Fibroblast of lung (primary cell): Measurements from ENCODE around the gene HK2. TPM values are rescaled to one million over a fixed set of nuclear protein-coding genes. Genes with fewer than 3 reads are reported as not detected.

Experiments
- DNase-seq, 2 donors: peaks; one replicate each; pipeline versions ENCODE4 v3.0.0 to v3.0.0-alpha.2; 2010; ENCODE audit warnings: low read depth in 2 of 2
- H2AFZ ChIP-seq: 2 replicates; pipeline ENCODE4 v1.5.1; 2012; ENCODE audit warnings: low read length, control low read depth, inconsistent platforms
- H3K27ac ChIP-seq: 2 replicates; pipeline ENCODE4 v1.5.1; 2011; ENCODE audit warnings: low read length, control low read depth; ENCODE audit not compliant: insufficient read depth
- H3K27me3 ChIP-seq: 2 replicates; pipeline ENCODE4 v1.5.1; 2011; ENCODE audit warnings: mild to moderate bottlenecking, low read length; ENCODE audit not compliant: control insufficient read depth, insufficient read depth
- H3K36me3 ChIP-seq: 2 replicates; pipeline ENCODE4 v1.5.1; 2011; ENCODE audit warnings: low read length; ENCODE audit not compliant: control insufficient read depth, insufficient read depth
- H3K4me1 ChIP-seq: 2 replicates; pipeline ENCODE4 v1.5.1; 2011; ENCODE audit warnings: low read length; ENCODE audit not compliant: control insufficient read depth, insufficient read depth; ENCODE audit errors: extremely low read depth
- H3K4me2 ChIP-seq: 2 replicates; pipeline ENCODE4 v1.5.1; 2011; ENCODE audit warnings: low read length, control low read depth; ENCODE audit not compliant: insufficient read depth; ENCODE audit errors: extremely low read depth
- H3K4me3 ChIP-seq, 4 experiments: fragments of 200-600 bp in 1 of 4; sonication (generic) in 1 of 4; replicated peaks in 1 of 4; 2 replicates each; pipeline ENCODE4 v1.5.1; 2011 to 2016; ENCODE audit warnings: low read length in 4 of 4, low read depth in 3 of 4, mild to moderate bottlenecking in 3 of 4, control low read depth in 2 of 4, inconsistent platforms in 1 of 4, mixed read lengths in 1 of 4; ENCODE audit not compliant: insufficient read depth in 1 of 4; ENCODE audit errors: control extremely low read depth in 1 of 4
- H3K79me2 ChIP-seq: 2 replicates; pipeline ENCODE4 v1.5.1; 2012; ENCODE audit warnings: mild to moderate bottlenecking, low read length, inconsistent platforms; ENCODE audit not compliant: control insufficient read depth, insufficient read depth
- H3K9ac ChIP-seq: 2 replicates; pipeline ENCODE4 v1.5.1; 2011; ENCODE audit warnings: mild to moderate bottlenecking, low read length, control low read depth; ENCODE audit not compliant: insufficient read depth
- H3K9me3 ChIP-seq: 2 replicates; pipeline ENCODE4 v1.5.1; 2012; ENCODE audit warnings: low read depth, low read length; ENCODE audit not compliant: control insufficient read depth, insufficient read depth
- H4K20me1 ChIP-seq: 2 replicates; pipeline ENCODE4 v1.5.1; 2011; ENCODE audit warnings: low read length; ENCODE audit not compliant: control insufficient read depth, insufficient read depth; ENCODE audit errors: extremely low read depth
- EZH2 ChIP-seq: IDR thresholded peaks from 2 replicates; pipeline ENCODE4 v1.5.1; 2012; ENCODE audit warnings: low read length, control low read depth, mild to moderate bottlenecking; ENCODE audit errors: missing control alignments
- polyA plus RNA-seq, 2 donors: library from polyadenylated mRNA; depleted of rRNA in 1 of 2; stranded (reverse) in 1 of 2; unstranded in 1 of 2; fragments of >200 nt; gene quantifications; 2 replicates each; pipeline ENCODE4 v1.2.1, GENCODE V29; 2011 to 2012; ENCODE audit warnings: missing spikeins in 1 of 2
- total RNA-seq: library from RNA; depleted of rRNA; stranded (reverse); fragments of >200 nt; gene quantifications from 2 replicates; pipeline ENCODE4 v1.2.1, GENCODE V29; 2014
- TF ChIP-seq, protein P1 (sequence below), 2 donors: IDR thresholded peaks in 1 of 2; conservative IDR thresholded peaks in 1 of 2; 1 replicate in 1 of 2; 2 replicates in 1 of 2; pipeline ENCODE4 v1.5.1; 2011 to 2012; ENCODE audit warnings: low read length in 2 of 2, control low read depth in 1 of 2, inconsistent platforms in 1 of 2, low read depth in 1 of 2, mild to moderate bottlenecking in 1 of 2

HK2 gene
- total and polyA plus RNA-seq, 2 donors (not counting 1 experiment from before 2014, with no cell fraction given) = 15.7 to 19.3 TPM

DNA sequence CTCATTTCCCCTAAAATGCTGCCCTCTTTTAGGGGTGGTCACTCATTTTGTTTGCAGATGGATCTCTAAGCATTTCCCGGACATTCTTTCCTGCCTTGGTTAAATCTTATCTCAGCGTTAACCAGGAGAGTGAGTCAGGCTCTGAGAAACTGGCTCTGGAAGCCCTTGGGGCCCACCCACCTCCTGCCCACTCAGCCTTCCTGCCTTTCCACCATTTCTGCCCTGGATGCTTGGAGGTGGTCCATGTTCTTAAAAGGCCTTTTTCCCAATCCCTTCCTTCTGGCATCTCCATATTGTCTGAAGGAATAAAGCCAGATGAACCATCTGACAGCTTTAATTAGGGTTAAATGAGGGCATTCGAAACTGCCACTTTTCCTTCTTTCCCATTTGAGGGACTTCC lies 9.5 kb downstream of the HK2 start:
- Histone ChIP-seq H3K36me3 (no peaks in the 10 kb centered on the region), H3K4me1 (peaks cover 43% of the 10 kb centered on the region), H3K4me3 (peak overlapping the region in 1 of 4 experiments; percentile 8), H3K4me2 (peak overlapping the region; percentile 5), H3K27ac (peak overlapping the region; percentile 87), H4K20me1 (no peaks in the 10 kb centered on the region), H3K27me3 (no peaks in the 10 kb centered on the region), H3K9ac (no peak overlapping the region), H3K9me3 (no peaks in the 10 kb centered on the region), H2AFZ (no peak overlapping the region), H3K79me2 (peaks cover 51% of the 10 kb centered on the region)
- peak; percentile 64 to 89 for DNase-seq
- TF ChIP-seq EZH2 = no peak
- TF ChIP-seq, protein P1, sequence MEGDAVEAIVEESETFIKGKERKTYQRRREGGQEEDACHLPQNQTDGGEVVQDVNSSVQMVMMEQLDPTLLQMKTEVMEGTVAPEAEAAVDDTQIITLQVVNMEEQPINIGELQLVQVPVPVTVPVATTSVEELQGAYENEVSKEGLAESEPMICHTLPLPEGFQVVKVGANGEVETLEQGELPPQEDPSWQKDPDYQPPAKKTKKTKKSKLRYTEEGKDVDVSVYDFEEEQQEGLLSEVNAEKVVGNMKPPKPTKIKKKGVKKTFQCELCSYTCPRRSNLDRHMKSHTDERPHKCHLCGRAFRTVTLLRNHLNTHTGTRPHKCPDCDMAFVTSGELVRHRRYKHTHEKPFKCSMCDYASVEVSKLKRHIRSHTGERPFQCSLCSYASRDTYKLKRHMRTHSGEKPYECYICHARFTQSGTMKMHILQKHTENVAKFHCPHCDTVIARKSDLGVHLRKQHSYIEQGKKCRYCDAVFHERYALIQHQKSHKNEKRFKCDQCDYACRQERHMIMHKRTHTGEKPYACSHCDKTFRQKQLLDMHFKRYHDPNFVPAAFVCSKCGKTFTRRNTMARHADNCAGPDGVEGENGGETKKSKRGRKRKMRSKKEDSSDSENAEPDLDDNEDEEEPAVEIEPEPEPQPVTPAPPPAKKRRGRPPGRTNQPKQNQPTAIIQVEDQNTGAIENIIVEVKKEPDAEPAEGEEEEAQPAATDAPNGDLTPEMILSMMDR (conservative IDR thresholded peaks at IDR 0.05 in 1 of 2, IDR thresholded peaks at IDR 0.05 in 1 of 2; ENCODE audit: low read depth in 1 of 2, low read length in 2 of 2) = no peak

DNA sequence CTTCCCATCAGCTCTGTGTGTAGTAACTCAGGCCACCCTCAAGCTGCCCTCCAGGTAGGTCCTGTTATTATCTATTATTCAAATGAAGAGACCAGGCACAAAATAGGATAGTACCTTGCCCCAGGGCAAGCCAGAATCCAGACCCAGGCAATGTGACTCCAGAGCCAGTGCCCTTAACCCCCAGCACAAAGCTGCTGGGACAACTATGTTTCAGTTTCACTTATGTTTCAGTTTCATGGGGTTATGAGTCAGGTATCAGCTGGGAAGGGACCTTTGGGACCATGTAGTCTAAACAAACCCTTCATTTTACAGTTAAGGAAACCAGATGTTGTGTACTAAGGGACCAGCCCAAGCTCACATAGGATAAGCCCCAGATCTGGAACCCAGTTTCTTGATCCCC lies 10.0 kb downstream of the HK2 start:
- Histone ChIP-seq H3K4me2 (peak overlapping the region; percentile 48), H3K79me2 (peaks cover 50% of the 10 kb centered on the region), H3K27ac (peak overlapping the region; percentile 87), H2AFZ (no peak overlapping the region), H3K9me3 (no peaks in the 10 kb centered on the region), H3K9ac (no peak overlapping the region), H3K27me3 (no peaks in the 10 kb centered on the region), H3K36me3 (no peaks in the 10 kb centered on the region), H3K4me3 (peak overlapping the region in 1 of 4 experiments; percentile 8), H3K4me1 (peaks cover 44% of the 10 kb centered on the region), H4K20me1 (no peaks in the 10 kb centered on the region)
- peak; percentile 72 to 88 for DNase-seq
- TF ChIP-seq, protein P1 (conservative IDR thresholded peaks at IDR 0.05 in 1 of 2, IDR thresholded peaks at IDR 0.05 in 1 of 2; ENCODE audit: low read depth in 1 of 2, low read length in 2 of 2) = no peak
- TF ChIP-seq EZH2 = no peak

DNA sequence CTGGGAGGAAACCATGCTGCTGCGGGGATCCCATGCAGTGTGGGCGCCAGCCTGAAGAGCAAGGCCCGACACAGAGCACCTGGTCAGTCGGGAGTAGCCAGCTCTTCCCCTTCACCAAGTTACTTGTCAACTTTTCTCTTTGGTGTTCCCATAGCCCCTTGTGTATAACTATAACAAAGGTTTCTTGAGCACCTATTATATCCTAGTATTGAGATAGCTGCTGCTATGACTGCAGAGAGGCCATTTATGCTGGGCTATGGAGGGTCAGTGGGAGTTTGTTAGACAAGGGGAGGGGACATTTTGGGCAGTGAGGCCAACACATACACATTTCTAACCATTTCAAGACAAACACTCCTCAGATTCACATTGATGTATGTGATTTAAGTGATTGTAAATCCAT lies 10.8 kb downstream of the HK2 start:
- H3K36me3 ChIP-seq = no peaks in the 10 kb centered on the region
- peaks cover 46% of the 10 kb centered on the region for H3K4me1 ChIP-seq
- no peak for DNase-seq
- no peak overlapping the region for H3K4me3 ChIP-seq
- peaks cover 48% of the 10 kb centered on the region for H3K79me2 ChIP-seq
- H2AFZ ChIP-seq = no peak overlapping the region
- H4K20me1 ChIP-seq = no peaks in the 10 kb centered on the region
- H3K9me3 ChIP-seq = no peaks in the 10 kb centered on the region
- H3K9ac ChIP-seq = no peak overlapping the region
- no peaks in the 10 kb centered on the region for H3K27me3 ChIP-seq
- H3K27ac ChIP-seq = peak overlapping the region; percentile 87
- TF ChIP-seq EZH2 = no peak
- TF ChIP-seq, protein P1 (conservative IDR thresholded peaks at IDR 0.05 in 1 of 2, IDR thresholded peaks at IDR 0.05 in 1 of 2; ENCODE audit: low read depth in 1 of 2, low read length in 2 of 2) = no peak
- no peak overlapping the region for H3K4me2 ChIP-seq
